Measurements from ENCODE around the gene PCDHGB5.

GRCh38 chr5:141439411-141440141 lies 41.8 kb downstream of the PCDHGB5 start:
- no peak for TF ChIP-seq YY1 (IDR thresholded peaks at IDR 0.05; ENCODE audit: insufficient read depth, insufficient read length)
- TF ChIP-seq ZNF274 (IDR thresholded peaks at IDR 0.05; ENCODE audit: low read depth, low read length), result no peak
- no peak for TF ChIP-seq SUZ12 (IDR thresholded peaks at IDR 0.05; ENCODE audit: extremely low read depth, insufficient read depth, insufficient read length)
